HepG2 (cell line): ENCODE results near the gene EBF3.

Experiments used
- BRCA1 ChIP-seq: sonication (generic); formaldehyde crosslinking; IDR thresholded peaks from 2 replicates; pipeline ENCODE4 v1.4.0; 2020; ENCODE audit warnings: missing genetic modification reagents
- CBX2 ChIP-seq, 2 experiments: fragments of 200-600 bp in 1 of 2; sonication (generic); formaldehyde crosslinking in 1 of 2; IDR thresholded peaks; 2 replicates each; pipeline versions ENCODE4 v1.7.0 to v1.8.1; 2018 to 2022; ENCODE audit warnings: low read depth in 2 of 2, low read length in 1 of 2, mild to moderate bottlenecking in 1 of 2, missing genetic modification reagents in 1 of 2
- JUNB ChIP-seq: sonication (generic); formaldehyde crosslinking; IDR thresholded peaks from 2 replicates; pipeline ENCODE4 v1.8.0; 2022; ENCODE audit warnings: missing genetic modification reagents, mild to moderate bottlenecking, borderline replicate concordance
- JUND ChIP-seq: sonication (generic); formaldehyde crosslinking; IDR thresholded peaks from 2 replicates; pipeline ENCODE4 v1.8.0; 2022; ENCODE audit warnings: mild to moderate bottlenecking, missing genetic modification reagents
- PPARG ChIP-seq: conservative IDR thresholded peaks from 2 replicates; pipeline ENCODE4 v1.6.1; 2016; ENCODE audit warnings: missing biosample characterization, missing genetic modification reagents
- REST ChIP-seq, 2 experiments: IDR thresholded peaks; 2 replicates each; pipeline ENCODE4 v1.6.1; 2011 to 2012; ENCODE audit warnings: low read length in 2 of 2, borderline replicate concordance in 1 of 2, low read depth in 1 of 2, mild to moderate bottlenecking in 1 of 2, moderate library complexity in 1 of 2
- ZFP36L2 ChIP-seq: sonication (generic); formaldehyde crosslinking; IDR thresholded peaks from 2 replicates; pipeline ENCODE4 v1.4.0; 2020; ENCODE audit warnings: missing genetic modification reagents
- ZNF775 ChIP-seq: sonication (generic); formaldehyde crosslinking; IDR thresholded peaks from 2 replicates; pipeline ENCODE4 v1.4.0; 2020; ENCODE audit warnings: missing genetic modification reagents, mild to moderate bottlenecking, moderate library complexity, borderline replicate concordance

GRCh38 chr10:129940617-129941198 is 23.4 kb downstream of the EBF3 start:
- TF ChIP-seq ZNF775 (CRISPR knock-in tag) (no peak), ZFP36L2 (CRISPR knock-in tag) (no peak), BRCA1 (CRISPR knock-in tag) (no peak), PPARG (CRISPR knock-in tag) (no peak), JUND (CRISPR knock-in tag) (no peak), REST (IDR thresholded peaks at IDR 0.05; ENCODE audit: borderline replicate concordance in 1 of 2, low read depth in 1 of 2, low read length in 2 of 2) (no peak), JUNB (CRISPR knock-in tag) (no peak), CBX2 (IDR thresholded peaks at IDR 0.05; ENCODE audit: low read depth, low read length) (no peak), CBX2 (CRISPR knock-in tag; IDR thresholded peaks at IDR 0.05; ENCODE audit: low read depth) (no peak)
